HG02938 (cell line): ENCODE results near the gene CFAP20DC.
"Not testable (repeated sequence)": the region's sequence is repeated elsewhere in the genome, so short reads cannot be mapped to it uniquely, and the experiment has no call there.

Source experiments
- ATAC-seq: cut with Tn5 transposase; IDR thresholded peaks from one replicate; pipeline ENCODE4 v1.9.1; 2021; ENCODE audit warnings: mild to moderate bottlenecking, moderate library complexity; ENCODE audit not compliant: unreplicated experiment

Gene CFAP20DC

DNA sequence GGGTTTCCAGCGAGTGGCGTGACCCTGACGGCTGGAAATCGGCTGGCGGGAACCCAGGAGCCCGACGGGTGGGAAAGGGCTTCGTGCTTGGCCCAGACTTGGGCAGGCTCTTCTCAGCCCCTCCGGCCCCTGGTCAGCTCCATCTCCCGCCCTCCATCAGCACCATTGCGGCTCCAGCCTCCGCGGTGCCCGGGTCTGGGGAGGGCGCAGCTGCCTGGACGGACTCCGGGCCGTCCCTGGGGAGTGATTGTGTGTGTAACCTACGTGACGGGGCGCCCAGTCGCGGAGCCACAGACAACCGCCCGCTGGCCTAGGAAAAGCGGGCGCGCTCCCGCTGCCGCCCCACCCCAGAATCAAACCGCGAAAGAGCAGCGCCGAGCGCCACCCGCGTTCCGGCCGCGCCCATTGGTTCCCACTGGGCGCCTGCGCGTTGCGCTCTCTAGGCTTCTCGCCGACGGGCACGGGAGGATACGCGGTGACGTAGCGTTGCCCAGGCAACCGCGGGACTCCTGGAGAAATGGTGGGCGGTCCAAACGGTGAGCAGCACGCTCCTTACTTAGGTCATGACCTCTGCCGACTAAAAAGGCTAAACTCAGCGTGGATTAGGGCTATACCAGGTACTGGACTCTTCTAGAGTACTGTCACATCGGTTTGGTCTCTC lies at the start of gene CFAP20DC:
Gene CFAP20DC (minus strand): TSS at position 355 of the 661 bp plus-strand sequence. CDS start 394 bp downstream, outside the sequence.
- ATAC-seq = peak; percentile 97

DNA sequence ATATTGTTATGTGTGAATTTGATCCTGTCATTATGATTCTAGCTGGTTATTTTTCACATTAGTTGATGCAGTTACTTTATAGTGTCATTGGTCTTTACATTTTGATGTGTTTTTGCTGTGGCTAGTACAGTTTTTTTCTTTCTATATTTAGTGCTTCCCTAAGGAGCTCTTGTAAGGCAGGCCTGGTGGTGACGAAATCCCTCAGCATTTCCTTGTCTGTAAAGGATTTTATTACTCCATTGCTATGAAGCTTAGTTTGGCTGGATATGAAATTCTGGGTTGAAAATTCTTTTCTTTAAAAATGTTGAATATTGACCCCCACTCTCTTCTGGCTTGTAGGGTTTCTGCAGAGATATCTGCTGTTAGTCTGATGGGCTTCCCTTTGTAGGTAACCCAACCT lies 48.7 kb upstream of the CFAP20DC start:
- ATAC-seq = not testable (repeated sequence)

DNA sequence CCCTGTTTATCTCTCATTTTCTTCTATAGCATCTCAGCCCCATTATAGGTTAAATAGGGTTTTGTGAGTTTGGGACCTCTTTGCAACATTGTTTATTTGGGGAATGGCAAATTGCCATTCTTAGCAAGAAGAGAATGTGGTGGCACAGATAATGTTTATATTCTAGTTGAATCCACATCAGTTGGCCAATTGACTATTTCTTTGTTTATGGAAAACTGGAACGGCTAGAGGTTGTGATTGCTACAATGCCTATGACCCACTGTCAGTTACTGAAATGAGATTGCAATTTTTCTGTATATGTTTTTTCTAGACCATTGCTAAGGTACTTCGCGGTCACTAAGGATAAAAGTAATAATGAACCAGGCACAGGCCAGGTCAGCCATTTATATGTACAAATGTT lies 44.6 kb upstream of the CFAP20DC start:
- ATAC-seq = no peak

DNA sequence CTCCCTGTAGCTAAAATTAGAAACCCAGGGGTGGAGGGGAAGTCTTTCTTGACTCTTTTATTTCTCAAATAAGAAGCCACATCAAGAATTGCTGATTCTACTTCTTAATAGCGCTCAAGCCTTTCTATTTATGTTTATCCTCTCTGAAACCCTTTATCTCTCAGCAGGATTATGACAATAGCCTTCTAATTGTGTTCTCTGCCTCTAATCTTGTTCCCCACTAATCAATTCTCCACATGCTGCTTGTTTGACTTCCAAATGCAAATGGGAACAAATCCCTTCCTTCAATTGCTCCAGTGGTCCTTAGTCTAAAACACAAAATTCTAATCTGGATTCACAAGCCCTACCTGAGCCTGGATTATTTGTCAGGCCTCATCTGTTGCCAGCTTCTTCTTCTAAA lies 43.7 kb upstream of the CFAP20DC start:
- ATAC-seq = no peak

DNA sequence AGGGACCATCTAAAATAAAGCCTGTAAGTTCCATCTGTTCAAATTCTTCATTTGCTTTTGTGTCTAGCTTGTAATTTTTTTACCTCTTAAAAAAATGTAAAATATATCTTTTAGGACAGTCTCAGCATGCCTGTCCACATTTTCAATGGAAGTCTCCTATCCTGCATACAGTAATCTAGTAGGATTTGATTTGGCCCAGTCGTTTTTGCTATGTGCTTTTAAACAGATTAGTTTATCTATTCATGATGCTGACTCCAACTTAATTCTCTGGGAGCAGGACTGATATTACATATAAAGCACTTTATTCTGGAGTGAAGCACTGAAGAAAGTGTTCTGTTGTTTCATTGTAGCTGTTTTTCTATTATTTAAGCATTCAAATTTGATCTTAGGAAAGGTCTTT lies 38.9 kb upstream of the CFAP20DC start:
- ATAC-seq = no peak

DNA sequence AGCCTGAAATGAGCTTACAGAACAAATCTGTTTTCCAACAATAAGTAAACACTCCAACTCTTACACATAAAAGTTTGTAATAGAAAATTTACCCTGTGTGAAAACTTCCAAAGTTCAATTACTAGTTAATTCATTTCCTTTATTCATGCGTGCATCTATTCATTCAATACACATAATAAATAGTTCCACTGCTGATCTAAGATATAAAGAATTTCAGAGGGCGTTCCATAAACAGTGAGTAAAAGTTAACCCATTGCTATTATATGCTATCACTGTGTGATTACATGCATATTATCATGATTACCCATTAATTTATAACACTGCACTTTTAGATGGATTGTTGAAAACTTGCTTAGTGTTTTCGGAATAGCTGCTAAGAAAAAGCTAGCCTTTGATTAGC lies 36.2 kb upstream of the CFAP20DC start:
- ATAC-seq = no peak

DNA sequence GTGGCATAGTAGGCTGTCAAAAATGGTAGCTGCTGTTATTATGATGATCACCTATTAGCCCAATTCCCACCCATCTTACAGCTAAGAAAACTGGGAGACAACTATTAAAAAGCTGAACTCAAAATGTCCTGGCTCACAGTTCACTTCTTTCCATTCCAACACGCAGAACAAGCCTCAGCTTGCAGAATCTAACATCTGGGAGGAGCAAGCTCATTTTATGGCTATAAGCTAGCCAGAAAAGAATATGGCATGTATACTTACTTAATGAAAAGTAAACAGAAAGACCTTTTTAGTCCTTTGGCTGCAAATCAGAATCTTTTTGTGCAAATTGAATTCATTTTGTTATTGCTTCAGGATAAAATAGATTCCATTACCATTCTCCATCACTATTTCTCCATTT lies 34.8 kb upstream of the CFAP20DC start:
- ATAC-seq = no peak

DNA sequence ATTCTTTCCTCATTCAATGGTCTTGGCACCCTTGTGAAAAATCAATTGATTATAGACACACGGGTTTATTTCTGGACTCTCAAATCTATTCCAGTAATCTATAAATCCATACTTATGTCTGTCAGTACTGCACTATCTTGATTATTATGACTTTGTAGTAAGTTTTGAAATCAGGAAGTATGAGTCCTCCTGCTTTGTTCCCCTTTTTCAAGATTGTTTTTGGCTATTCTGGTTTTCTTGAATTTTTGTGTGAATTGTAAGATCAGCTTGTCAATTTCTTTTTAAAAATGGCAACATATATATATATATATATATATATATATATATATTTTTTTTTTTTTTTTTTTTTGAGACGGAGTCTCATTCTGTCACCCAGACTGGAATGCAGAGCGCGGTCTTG lies 32.3 kb upstream of the CFAP20DC start:
- no peak for ATAC-seq

DNA sequence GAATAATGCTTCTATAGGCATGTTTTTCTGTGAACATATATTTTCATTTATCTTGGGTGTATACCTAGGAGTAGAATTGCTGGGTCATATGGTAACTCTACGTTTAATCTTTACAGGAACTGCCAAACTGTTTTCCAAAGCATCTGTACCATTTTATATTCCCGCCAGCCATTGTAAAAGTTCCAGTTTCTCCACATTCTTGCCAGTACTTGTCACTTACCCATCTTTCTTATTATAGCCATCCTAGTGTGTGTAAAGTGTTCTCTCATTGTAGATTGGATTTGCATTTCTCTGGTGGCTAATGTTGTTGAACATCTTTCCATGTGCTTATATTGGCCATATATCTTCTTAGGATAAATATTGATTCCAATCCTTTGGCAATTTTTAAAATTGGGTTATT lies 31.2 kb upstream of the CFAP20DC start:
- no peak for ATAC-seq

DNA sequence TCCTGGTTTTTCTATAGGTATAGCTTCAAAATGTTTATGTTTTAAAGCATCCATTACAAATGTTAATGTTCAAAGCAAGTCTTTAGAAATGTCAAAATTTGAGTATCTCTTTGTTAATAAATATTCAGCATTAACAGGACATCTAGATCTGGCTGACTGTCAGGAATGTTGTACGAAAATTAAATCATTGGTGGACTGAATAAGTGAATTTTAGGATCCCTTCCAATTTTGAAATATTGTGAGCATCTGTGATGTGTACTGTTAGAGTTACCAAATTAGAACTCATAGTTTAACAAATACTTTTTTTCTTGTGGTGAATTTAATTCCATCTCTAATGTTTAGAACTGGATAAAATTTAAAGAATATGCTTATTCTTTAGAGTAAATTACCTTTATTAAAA lies 30.1 kb upstream of the CFAP20DC start:
- ATAC-seq = no peak

DNA sequence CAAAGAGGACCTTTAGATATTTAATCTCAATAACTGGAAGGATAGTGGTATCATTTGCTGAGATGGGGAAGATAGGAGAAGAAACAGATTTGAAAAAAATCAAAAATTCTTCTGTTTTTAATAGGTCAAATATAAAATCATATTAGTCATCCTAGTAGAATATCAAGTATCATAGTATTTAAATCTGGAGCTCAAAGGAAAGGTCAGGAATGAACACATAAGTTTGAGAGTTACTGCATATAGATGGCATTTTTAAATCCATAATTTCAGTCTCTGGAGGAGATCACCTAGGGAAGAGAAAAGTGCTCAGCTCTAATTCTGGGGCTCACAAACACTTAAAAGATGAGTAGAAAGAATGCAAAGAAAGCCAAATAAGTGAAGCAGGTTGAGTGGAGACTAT lies 24.9 kb upstream of the CFAP20DC start:
- no peak for ATAC-seq

DNA sequence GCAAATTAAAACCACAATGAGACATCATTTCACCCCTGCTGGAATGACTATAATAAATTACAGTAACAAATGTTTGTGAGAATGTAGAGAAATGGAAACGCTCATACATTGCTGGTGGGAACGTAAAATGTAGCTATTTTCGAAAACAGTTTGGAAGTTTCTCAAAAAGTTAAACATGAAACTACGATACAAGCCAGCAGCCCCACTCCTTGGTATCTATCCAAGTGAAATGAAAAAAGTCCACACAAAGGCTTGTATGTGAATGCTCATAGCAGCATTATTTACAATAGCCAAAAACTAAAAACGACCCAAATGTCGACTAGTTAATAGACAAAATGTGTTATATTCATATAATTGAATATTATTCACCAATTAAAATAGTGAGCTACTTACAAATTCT lies 22.9 kb upstream of the CFAP20DC start:
- no peak for ATAC-seq

DNA sequence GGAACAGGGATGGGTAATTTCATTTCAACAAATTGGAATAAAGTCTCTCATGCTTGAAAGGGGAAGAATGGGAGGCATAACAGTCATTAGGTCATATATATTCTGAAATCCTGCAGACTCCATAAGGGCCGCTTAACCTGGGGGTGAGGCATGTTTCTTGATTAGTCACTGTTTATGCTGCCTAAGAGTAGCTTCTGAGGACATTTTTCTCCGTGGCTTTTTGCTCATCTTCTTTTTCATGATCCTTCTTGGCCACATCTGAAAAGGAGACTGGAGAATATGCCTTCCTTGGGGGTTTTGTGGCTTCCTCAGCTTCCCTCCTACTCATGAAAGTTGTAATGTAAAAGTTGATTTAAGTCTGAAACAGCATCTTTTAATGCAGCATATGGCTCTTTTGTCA lies 20.0 kb upstream of the CFAP20DC start:
- no peak for ATAC-seq

DNA sequence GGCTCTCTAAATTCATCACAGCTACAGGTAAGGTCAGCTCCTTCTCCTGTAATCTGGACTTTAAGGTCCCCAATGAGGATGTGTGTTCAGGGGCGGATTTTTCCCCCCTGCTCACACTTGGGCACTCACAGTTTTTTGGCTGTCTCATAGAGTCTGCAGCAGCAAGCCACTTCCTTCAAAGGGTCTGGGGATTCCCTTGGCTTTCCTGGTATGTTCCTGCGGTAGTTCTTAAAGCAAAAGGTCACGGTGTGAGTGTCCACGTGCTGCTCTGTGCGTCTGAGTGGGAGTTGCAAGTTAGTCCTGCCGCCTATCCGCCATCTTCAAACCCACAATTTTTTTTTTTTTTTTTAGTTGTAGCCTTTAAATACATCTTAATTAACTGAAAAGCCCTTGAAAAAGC lies 15.4 kb upstream of the CFAP20DC start:
- no peak for ATAC-seq

DNA sequence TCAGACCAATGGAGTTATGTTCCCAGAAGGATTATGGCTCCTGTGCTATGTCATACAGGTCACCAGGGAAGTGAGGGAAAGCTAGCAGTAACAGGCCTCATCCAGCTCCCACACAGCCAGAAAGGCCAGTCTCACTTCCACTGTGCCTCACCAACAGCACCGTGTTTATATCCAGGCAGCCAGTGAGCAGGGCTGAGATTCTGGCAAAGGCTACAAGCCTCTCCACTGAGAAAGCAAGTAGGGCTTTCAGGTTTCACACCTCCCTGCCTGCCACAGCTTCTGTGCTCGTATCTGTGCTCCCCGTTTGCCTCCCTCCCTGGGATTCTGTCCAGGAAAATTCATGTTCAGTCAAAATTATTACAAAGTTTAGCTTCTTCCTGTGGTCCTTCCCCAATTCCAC lies 14.9 kb upstream of the CFAP20DC start:
- ATAC-seq = no peak

DNA sequence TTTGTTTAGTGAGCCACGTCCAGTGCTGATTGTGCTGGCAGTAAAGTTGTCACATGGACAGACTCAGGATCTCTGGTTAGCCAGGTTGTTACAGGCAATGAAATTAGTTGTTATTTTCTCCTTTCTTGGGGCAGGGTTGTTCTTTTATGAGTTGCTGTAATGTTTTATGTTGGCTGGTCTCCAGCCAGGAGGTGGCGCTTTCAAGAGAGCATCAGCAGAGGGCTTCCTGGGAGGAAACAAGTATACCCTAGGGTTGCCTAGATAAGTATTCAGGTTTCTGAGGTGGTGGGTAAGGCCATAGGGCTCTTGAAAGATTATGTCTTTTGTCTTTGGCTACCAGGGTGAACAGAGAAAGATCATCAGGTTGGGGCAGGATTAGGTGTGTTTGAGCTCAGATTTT lies 14.5 kb upstream of the CFAP20DC start:
- no peak for ATAC-seq

DNA sequence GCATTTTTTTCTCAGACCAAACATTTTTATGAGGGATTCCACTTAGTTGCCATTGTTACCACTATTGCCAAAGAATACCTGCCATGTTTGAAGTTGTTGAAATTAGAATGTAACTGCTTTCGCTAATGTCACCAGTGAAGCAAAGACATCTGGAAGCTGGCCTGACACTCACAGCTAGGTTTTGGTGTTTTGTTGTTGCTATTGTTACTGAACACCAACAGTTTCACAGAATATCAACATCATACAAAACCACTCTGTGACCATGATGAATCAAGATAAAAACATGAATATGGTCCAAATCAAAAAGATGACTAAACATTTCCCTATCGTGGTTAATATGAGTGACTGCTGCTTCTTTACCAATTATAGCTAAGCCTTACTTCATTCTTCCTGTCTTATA lies 6.9 kb upstream of the CFAP20DC start:
- no peak for ATAC-seq

DNA sequence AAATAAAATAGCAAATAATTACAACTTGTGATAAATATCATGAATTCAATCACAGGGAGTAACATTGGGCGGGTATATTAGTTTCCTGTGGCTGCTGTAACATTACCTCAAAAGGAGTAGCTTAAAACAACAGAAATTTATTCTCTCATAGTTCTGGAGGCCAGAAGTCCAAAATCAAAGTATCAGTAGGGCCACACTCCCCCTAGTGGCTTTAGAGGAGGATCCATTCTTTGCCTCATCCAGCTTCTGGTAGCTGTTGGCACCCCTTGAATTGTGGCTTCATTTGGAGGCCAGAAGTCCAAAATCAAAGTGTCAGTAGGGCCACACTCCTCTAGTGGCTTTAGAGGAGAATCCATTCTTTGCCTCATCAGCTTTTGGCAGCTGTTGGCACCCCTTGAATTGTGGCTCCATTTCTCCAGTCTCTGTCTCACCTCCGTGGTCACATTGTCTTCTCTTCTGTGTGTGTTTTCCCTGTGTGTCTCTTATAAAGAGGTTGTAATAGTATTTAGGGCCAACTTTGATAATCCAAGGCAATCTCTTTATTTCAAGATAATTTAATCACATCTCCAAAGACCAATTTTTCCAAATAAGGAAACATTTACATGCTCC lies 3.1 kb upstream of the CFAP20DC start:
- ATAC-seq = no peak

DNA sequence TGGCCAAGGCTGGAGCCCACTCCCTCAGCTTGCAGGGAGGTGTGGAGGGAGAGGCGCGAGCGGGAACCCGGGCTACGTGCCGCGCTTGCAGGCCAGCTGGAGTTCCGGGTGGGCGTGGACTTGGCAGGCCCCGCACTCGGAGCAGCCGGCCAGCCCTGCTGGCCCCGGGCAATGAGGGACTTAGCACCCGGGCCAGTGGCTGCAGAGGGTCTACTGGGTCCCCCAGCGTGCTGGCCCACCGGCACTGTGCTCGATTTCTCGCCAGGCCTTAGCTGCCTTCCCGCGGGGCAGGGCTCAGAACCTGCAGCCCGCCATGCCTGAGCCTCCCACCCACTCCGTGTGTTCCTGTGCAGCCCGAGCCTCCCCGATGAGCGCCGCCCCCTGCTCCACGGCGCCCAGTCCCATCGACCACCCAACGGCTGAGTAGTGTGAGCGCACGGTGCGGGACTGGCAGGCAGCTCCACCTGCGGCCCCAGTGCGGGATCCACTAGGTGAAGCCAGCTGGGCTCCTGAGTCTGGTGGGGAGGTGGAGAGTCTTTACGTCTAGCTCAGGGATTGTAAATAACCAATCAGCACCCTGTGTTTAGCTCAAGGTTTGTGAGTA lies 1.1 kb upstream of the CFAP20DC start:
- not testable (repeated sequence) for ATAC-seq

DNA sequence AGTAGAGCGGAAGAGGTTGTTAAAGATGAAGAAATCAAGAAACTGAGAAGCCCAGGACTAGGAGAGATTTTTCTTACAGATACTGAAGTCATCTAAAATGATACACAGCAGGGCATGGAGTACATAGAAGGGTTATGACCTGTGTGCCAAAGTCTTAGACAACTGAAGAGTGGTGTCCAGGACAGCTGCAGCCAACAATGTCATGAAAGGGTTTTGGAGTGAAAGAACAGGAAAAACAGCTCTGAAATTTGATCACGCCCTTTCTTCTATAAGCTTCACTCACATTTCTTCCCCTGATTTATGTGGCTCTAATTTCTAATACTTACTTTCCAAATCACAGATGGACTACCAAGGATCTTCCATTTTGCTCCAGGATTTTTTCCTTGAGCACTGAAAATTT lies 3.0 kb downstream of the CFAP20DC start:
- no peak for ATAC-seq

DNA sequence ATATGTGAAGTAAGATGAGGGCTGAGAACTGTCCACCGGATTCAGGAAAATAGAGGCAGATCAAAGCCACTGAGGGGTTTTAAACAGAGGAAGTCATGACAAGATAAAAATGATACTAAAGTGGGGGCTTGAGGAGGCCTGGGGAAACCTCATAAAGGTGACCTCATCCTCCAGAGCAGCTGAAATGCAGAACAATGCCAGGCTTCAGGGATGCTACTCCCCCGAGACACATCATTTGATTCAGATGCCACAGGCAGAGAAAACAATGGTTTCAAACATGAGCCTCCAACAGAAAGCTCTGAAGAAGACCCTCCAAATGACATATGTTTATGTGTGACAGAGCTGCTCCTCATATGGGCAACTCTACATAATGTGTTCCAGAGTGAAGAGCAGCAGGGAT lies 6.4 kb downstream of the CFAP20DC start:
- no peak for ATAC-seq

DNA sequence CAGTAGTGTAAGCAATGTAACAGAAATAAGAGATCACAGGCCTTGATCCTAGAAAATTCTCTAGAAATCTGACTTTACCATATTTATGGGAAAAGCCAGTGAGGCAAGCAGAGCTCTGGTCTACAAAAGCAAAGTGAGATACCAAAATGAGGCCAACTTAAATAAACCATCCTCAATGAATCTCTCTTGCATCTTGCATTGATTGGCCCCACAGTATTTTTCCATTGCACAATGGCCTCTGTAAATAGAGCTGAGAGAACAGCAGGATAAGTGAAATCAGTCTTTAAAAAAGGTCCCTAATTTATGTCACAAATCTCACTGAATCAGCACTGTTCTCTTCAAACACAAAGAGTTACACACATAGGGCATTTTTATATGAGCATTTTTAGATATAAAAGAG lies 8.9 kb downstream of the CFAP20DC start:
- ATAC-seq = no peak

DNA sequence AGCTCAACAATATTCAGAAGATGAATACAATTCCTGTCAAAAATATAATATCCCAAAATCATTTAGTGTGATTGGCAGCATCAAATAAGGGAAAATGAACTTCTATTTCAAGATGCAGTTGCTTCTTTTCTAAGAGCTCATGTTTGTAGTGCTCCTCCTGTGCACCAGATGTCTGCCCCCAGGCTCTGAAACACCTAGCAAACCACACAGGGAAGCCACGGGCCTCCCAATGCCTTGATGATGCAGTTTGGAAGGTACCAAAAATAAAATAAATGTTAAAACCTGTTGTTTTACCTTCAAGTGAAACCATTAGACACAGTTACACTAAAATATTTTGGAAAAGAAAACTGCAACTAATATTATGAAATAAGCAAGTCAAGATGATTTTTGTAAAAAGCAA lies 22.2 kb downstream of the CFAP20DC start:
- ATAC-seq = no peak
